AG04449 (cell line): ENCODE measurements around the gene SELENOW.

ENCODE experiments used
- CTCF ChIA-PET: fragments of 350-600 bp; formaldehyde crosslinking; extraction: SDS; loops from one replicate; lab custom pipeline; 2021; ENCODE audit warnings: antibody characterized with exemption; lab: Yijun Ruan, JAX
- POLR2A ChIA-PET: fragments of 400-600, 350-600 bp; formaldehyde crosslinking; extraction: SDS; loops from one replicate; lab custom pipeline; 2020; ENCODE audit warnings: antibody characterized with exemption, inconsistent platforms; lab: Yijun Ruan, JAX
- DNase-seq: peaks from one replicate; pipeline ENCODE4 v3.0.0-alpha.2; 2010; ENCODE audit warnings: low read depth, low spot score
- H3K4me3 ChIP-seq: 2 replicates; pipeline ENCODE4 v1.5.1; 2011; ENCODE audit warnings: low read depth, mild to moderate bottlenecking, control low read depth, low read length
- CTCF ChIP-seq: IDR thresholded peaks from one replicate; pipeline ENCODE4 v1.5.1; 2011; ENCODE audit warnings: mild to moderate bottlenecking, moderate library complexity, low read length, control low read depth, inconsistent platforms; ENCODE audit not compliant: insufficient read depth; ENCODE audit errors: missing control alignments

Gene SELENOW

GRCh38 chr19:47824396-47824795 lies 45.9 kb downstream of the SELENOW start:
- no peak for TF ChIP-seq CTCF
- POLR2A ChIA-PET: no interaction called here
- CTCF ChIA-PET: interaction anchor here (1.7 to 2.6 kb wide), 3 partner anchors 9 to 44 kb away, joined by 6 to 9 read pairs (median 8); no protein-coding TSS in a partner anchor
- DNase-seq: no peak
- H3K4me3 ChIP-seq: no peak overlapping the region

DNA sequence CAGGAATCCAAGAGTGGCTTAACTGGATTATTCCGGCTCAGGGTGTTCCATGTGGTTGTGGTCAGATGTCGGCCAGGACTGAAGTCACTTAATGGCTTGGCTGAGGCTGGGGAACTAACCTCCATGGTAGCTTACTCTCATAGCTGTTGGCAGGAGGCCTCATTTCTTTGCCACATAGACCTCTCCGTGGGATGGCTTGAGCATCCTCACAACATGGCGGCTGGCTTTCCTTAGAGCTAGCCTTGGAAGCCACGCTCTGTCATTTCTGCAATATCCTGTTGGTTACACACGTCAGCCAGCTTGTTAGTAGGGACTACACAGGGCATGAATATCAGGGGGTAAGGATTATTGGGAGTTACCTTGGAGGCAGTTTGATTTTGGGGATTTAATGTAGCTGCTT lies 48.3 kb downstream of the SELENOW start:
- ChIA-PET POLR2A (no interaction called here), CTCF (interaction anchor here (1.1 to 5.4 kb wide), 3 partner anchors 13 to 42 kb away, joined by 3 to 24 read pairs (median 3); no protein-coding TSS in a partner anchor)
- no peak overlapping the region for H3K4me3 ChIP-seq
- DNase-seq: no peak
- no peak for TF ChIP-seq CTCF

- POLR2A ChIA-PET: no interaction called here
- H3K4me3 ChIP-seq: no peak overlapping the region
Observed at GRCh38 chr19:47832723-47833122, 54.2 kb downstream of the SELENOW start.

More at GRCh38 chr19:47832723-47833122, 54.2 kb downstream of the SELENOW start:
- DNase-seq: no peak
- TF ChIP-seq CTCF: no peak
- CTCF ChIA-PET: no interaction called here
